Measurements from ENCODE around the gene TSPAN13.

TSPAN13 gene

GRCh38 chr7:16742547-16742946, 11.0 kb upstream of the TSPAN13 start:
- Histone ChIP-seq H3K36me3 (ENCODE audit: insufficient read depth, low read length) (no peaks in the 10 kb centered on the region), H3K27me3 (ENCODE audit: insufficient read depth, low read length) (0 out of 2 replicates have a peak, but pooled peaks cover 3% of the 10 kb centered on the region), H3K4me3 (ENCODE audit: low read depth, low read length, poor library complexity, severe bottlenecking) (no peak overlapping the region), H3K9me2 (ENCODE audit: low read depth, low read length) (no peaks in the 10 kb centered on the region), H3K27ac (ENCODE audit: low read depth, low read length, poor library complexity, severe bottlenecking) (no peak overlapping the region), H3K79me2 (ENCODE audit: insufficient read depth, low read length) (no peaks in the 10 kb centered on the region), H3K9ac (ENCODE audit: low read length) (no peak overlapping the region), H3F3A (ENCODE audit: insufficient read depth, low read length) (no peaks in the 10 kb centered on the region), H3K4me2 (ENCODE audit: low read length) (no peak overlapping the region), H3K9me3 (ENCODE audit: low read length) (no peaks in the 10 kb centered on the region), H2AFZ (ENCODE audit: low read length) (no peak overlapping the region), H3K4me1 (ENCODE audit: insufficient read depth, low read length, severe bottlenecking) (no peaks in the 10 kb centered on the region), H4K20me1 (ENCODE audit: insufficient read depth, low read length) (no peaks in the 10 kb centered on the region)
- TF ChIP-seq CTCF (IDR thresholded peaks at IDR 0.05; ENCODE audit: low read length) = no peak
- no peak for TF ChIP-seq EZH2 (IDR thresholded peaks at IDR 0.05; ENCODE audit: borderline replicate concordance, low read length)

- no peak overlapping the region for H2AFZ ChIP-seq (ENCODE audit: low read length)
- H3K27ac ChIP-seq (ENCODE audit: low read depth, low read length, poor library complexity, severe bottlenecking) = no peak overlapping the region
- no peak overlapping the region for H3K4me3 ChIP-seq (ENCODE audit: low read depth, low read length, poor library complexity, severe bottlenecking)
- no peaks in the 10 kb centered on the region for H4K20me1 ChIP-seq (ENCODE audit: insufficient read depth, low read length)
- TF ChIP-seq CTCF (IDR thresholded peaks at IDR 0.05; ENCODE audit: low read length) = no peak
- no peak for TF ChIP-seq EZH2 (IDR thresholded peaks at IDR 0.05; ENCODE audit: borderline replicate concordance, low read length)
- no peak overlapping the region for H3K9ac ChIP-seq (ENCODE audit: low read length)
- no peaks in the 10 kb centered on the region for H3K79me2 ChIP-seq (ENCODE audit: insufficient read depth, low read length)
- no peaks in the 10 kb centered on the region for H3K36me3 ChIP-seq (ENCODE audit: insufficient read depth, low read length)
- no peaks in the 10 kb centered on the region for H3K4me1 ChIP-seq (ENCODE audit: insufficient read depth, low read length, severe bottlenecking)
- H3K27me3 ChIP-seq (ENCODE audit: insufficient read depth, low read length) = 0 out of 2 replicates have a peak, but pooled peaks cover 3% of the 10 kb centered on the region
- no peaks in the 10 kb centered on the region for H3K9me3 ChIP-seq (ENCODE audit: low read length)
- H3F3A ChIP-seq (ENCODE audit: insufficient read depth, low read length) = no peaks in the 10 kb centered on the region
- H3K4me2 ChIP-seq (ENCODE audit: low read length) = no peak overlapping the region
- H3K9me2 ChIP-seq (ENCODE audit: low read depth, low read length) = no peaks in the 10 kb centered on the region
Measured at GRCh38 chr7:16743236-16743635, 10.3 kb upstream of the TSPAN13 start.

GRCh38 chr7:16744518-16745250, 8.9 kb upstream of the TSPAN13 start:
- no peaks in the 10 kb centered on the region for H3K9me2 ChIP-seq (ENCODE audit: low read depth, low read length)
- H3K79me2 ChIP-seq (ENCODE audit: insufficient read depth, low read length) = no peaks in the 10 kb centered on the region
- no peak overlapping the region for H2AFZ ChIP-seq (ENCODE audit: low read length)
- H4K20me1 ChIP-seq (ENCODE audit: insufficient read depth, low read length) = no peaks in the 10 kb centered on the region
- H3K27ac ChIP-seq (ENCODE audit: low read depth, low read length, poor library complexity, severe bottlenecking) = no peak overlapping the region
- 0 out of 2 replicates have a peak, but pooled peaks cover 3% of the 10 kb centered on the region for H3K27me3 ChIP-seq (ENCODE audit: insufficient read depth, low read length)
- no peaks in the 10 kb centered on the region for H3K9me3 ChIP-seq (ENCODE audit: low read length)
- H3K4me3 ChIP-seq (ENCODE audit: low read depth, low read length, poor library complexity, severe bottlenecking) = no peak overlapping the region
- no peaks in the 10 kb centered on the region for H3F3A ChIP-seq (ENCODE audit: insufficient read depth, low read length)
- no peak overlapping the region for H3K4me2 ChIP-seq (ENCODE audit: low read length)
- H3K36me3 ChIP-seq (ENCODE audit: insufficient read depth, low read length) = no peaks in the 10 kb centered on the region
- no peak for TF ChIP-seq CTCF (IDR thresholded peaks at IDR 0.05; ENCODE audit: low read length)
- no peak for TF ChIP-seq EZH2 (IDR thresholded peaks at IDR 0.05; ENCODE audit: borderline replicate concordance, low read length)
- H3K9ac ChIP-seq (ENCODE audit: low read length) = no peak overlapping the region
- no peaks in the 10 kb centered on the region for H3K4me1 ChIP-seq (ENCODE audit: insufficient read depth, low read length, severe bottlenecking)

All from OCI-LY1 (cell line).